ENCODE data around the gene KCTD13. TPM values are rescaled to one million over a fixed set of nuclear protein-coding genes. Genes with fewer than 3 reads are reported as not detected.

Gene KCTD13
- total and polyA plus RNA-seq, 7 donors: 5.4 to 26.1 (median 14.6) TPM

DNA sequence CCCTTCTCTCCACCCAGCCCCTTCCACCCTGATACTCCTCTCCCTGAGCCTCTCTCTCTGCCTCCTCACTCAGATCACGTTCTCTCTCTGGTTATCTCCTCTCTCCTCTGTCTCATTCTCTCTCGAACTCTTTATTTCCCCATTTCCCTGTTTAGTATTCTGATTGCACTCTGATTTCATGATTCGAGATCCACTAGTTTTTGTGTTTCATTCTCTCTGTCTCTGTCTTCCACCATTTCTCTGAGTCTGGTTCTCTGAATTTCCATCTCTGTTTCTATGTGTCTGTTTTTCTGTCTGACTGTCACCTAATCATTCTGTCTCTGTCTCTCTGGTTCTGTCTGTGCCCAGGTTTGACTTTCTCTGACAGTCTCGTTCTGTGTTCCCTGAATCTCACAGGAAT is 28.7 kb downstream of the KCTD13 start:
- Histone ChIP-seq H3K4me1 (peaks cover 0 to 20% (median 13%) of the 10 kb centered on the region in 4 donors), H3K27ac (no peak overlapping the region), H3K36me3 (no peaks in the 10 kb centered on the region), H3K27me3 (peaks cover 12 to 40% (median 26%) of the 10 kb centered on the region in 3 donors), H3K9me3 (no peaks in the 10 kb centered on the region), H3K4me3 (no peak overlapping the region)
- TF ChIP-seq EP300 (IDR thresholded peaks at IDR 0.05): no peak
- no peak for TF ChIP-seq POLR2A (IDR thresholded peaks at IDR 0.05)
- no peak for TF ChIP-seq POLR2AphosphoS5 (IDR thresholded peaks at IDR 0.05)
- TF ChIP-seq, protein P1, sequence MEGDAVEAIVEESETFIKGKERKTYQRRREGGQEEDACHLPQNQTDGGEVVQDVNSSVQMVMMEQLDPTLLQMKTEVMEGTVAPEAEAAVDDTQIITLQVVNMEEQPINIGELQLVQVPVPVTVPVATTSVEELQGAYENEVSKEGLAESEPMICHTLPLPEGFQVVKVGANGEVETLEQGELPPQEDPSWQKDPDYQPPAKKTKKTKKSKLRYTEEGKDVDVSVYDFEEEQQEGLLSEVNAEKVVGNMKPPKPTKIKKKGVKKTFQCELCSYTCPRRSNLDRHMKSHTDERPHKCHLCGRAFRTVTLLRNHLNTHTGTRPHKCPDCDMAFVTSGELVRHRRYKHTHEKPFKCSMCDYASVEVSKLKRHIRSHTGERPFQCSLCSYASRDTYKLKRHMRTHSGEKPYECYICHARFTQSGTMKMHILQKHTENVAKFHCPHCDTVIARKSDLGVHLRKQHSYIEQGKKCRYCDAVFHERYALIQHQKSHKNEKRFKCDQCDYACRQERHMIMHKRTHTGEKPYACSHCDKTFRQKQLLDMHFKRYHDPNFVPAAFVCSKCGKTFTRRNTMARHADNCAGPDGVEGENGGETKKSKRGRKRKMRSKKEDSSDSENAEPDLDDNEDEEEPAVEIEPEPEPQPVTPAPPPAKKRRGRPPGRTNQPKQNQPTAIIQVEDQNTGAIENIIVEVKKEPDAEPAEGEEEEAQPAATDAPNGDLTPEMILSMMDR (IDR thresholded peaks at IDR 0.05): no peak
- intact Hi-C loops (cut with DNase I): no loop called here
- no peak for DNase-seq
- WGBS, 2 donors: 52 to 80% methylated on average over 4 of the region's 4 CpGs

DNA sequence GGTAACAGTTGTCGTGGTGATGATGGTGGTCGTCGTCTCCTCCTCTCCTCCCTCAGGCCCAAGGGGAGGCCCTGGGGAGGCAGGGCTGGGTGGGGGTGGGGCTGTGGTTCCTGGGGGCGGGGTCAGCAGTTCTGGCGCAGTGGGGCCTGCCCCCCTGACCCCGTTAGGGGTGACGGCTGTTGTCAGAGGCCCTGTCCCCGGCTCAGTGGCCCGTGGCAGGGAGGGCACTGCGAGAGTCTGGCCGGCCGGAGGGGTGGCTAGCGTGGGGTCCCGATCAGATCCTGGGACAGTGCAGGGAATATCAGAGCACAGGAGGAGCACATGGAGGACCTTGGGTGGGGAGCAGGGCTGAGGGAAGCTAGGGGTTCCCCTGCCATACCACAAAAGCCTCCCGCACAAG is 29.2 kb downstream of the KCTD13 start:
- H3K36me3 ChIP-seq: no peaks in the 10 kb centered on the region
- intact Hi-C loops (cut with DNase I): no loop called here
- no peak overlapping the region for H3K27ac ChIP-seq
- H3K4me1 ChIP-seq: peaks cover 0 to 20% (median 13%) of the 10 kb centered on the region in 4 donors
- H3K9me3 ChIP-seq: no peaks in the 10 kb centered on the region
- DNase-seq: no peak
- no peak overlapping the region for H3K4me3 ChIP-seq
- peaks cover 12 to 40% (median 26%) of the 10 kb centered on the region in 3 donors for H3K27me3 ChIP-seq
- 55 to 70% methylated on average over 15 of the region's 15 CpGs for WGBS, 2 donors
- TF ChIP-seq EP300 (IDR thresholded peaks at IDR 0.05) (no peak), POLR2AphosphoS5 (IDR thresholded peaks at IDR 0.05) (no peak), POLR2A (IDR thresholded peaks at IDR 0.05) (no peak)
- TF ChIP-seq, protein P1 (IDR thresholded peaks at IDR 0.05): no peak

DNA sequence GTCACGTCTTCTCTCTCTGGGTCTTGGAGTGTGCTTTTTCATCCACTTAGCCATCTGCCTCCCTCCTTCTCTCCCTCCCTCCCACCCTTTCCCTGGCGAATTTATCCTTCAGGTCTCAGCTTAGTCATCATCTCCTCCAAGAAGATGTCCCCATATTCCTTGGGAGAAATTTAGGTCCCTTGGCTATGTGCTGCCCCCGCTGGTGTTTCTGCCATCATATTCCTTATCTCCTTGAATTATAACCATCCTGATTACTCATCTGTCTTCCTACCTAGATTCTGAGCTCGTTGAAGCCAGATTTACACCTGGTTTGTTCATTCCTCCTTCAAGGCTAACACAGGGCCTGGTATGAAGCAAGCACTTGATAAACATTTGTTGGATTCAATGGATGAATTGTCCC is 31.7 kb downstream of the KCTD13 start:
- WGBS, 2 donors: 65 to 79% methylated on average over 4 of the region's 4 CpGs
- no peak overlapping the region for H3K27ac ChIP-seq

DNA sequence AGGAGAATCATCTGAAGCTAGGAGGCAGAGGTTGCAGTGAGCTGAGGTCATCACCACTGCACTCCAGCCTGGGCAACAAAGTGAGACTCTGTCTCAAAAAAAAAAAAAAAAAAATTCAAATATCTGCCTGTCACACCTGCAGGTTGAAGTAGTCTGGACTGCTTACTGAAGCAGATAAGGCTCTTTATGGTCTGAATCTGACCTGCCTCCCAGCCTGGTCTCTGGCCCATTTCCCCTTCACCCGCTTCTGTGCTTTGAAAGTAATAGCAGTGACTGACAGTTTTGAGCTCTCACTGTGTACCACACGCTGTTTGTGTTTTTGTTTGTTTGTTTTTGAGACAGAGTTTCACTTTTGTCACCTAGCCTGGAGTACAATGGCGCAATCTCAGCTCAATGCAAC is 32.5 kb downstream of the KCTD13 start:
- intact Hi-C loops (cut with DNase I): no loop called here
- Histone ChIP-seq H3K4me3 (no peak overlapping the region), H3K9me3 (no peaks in the 10 kb centered on the region), H3K36me3 (no peaks in the 10 kb centered on the region), H3K4me1 (no peaks in the 10 kb centered on the region), H3K27ac (no peak overlapping the region), H3K27me3 (peaks cover 8 to 28% (median 19%) of the 10 kb centered on the region in 3 donors)
- no peak for TF ChIP-seq POLR2AphosphoS5 (IDR thresholded peaks at IDR 0.05)
- TF ChIP-seq, protein P1 (IDR thresholded peaks at IDR 0.05): no peak
- TF ChIP-seq EP300 (IDR thresholded peaks at IDR 0.05): no peak
- TF ChIP-seq POLR2A (IDR thresholded peaks at IDR 0.05): no peak
- 91 to 94% methylated on average over 3 of the region's 3 CpGs for WGBS, 2 donors
- DNase-seq: no peak

More for the DNA sequence above, 31.7 kb downstream of the KCTD13 start:
- no peak for DNase-seq
- intact Hi-C loops (cut with DNase I): no loop called here
- Histone ChIP-seq H3K36me3 (no peaks in the 10 kb centered on the region), H3K27me3 (peaks cover 12 to 36% (median 25%) of the 10 kb centered on the region in 3 donors), H3K9me3 (no peaks in the 10 kb centered on the region), H3K4me1 (peaks cover 0 to 3% (median 1%) of the 10 kb centered on the region in 4 donors), H3K4me3 (no peak overlapping the region)
- no peak for TF ChIP-seq POLR2A (IDR thresholded peaks at IDR 0.05)
- no peak for TF ChIP-seq POLR2AphosphoS5 (IDR thresholded peaks at IDR 0.05)
- TF ChIP-seq EP300 (IDR thresholded peaks at IDR 0.05): no peak
- TF ChIP-seq, protein P1 (IDR thresholded peaks at IDR 0.05): no peak

DNA sequence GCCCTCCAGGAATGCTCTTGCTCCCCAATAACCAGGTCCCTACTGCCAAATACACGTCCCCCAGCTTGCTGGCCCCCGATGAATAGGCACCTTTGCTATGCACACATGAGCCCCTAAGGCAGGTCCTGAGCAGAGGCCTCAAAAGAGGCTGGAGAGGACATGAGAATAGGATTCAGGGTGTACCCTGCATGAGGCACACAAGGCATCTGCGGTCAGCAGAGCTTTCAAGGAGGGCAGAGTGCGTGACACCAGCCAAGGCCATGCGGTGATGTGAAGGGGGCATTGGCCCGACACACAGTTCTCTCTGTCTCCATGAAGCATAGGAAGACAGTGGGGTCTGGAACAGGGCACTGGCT is 33.6 kb downstream of the KCTD13 start:
- Histone ChIP-seq H3K9me3 (no peaks in the 10 kb centered on the region), H3K4me1 (no peaks in the 10 kb centered on the region), H3K27me3 (peaks cover 0 to 17% (median 9%) of the 10 kb centered on the region in 3 donors), H3K27ac (no peak overlapping the region), H3K36me3 (no peaks in the 10 kb centered on the region), H3K4me3 (no peak overlapping the region)
- TF ChIP-seq POLR2A (IDR thresholded peaks at IDR 0.05) (no peak), POLR2AphosphoS5 (IDR thresholded peaks at IDR 0.05) (no peak), EP300 (IDR thresholded peaks at IDR 0.05) (no peak)
- TF ChIP-seq, protein P1 (IDR thresholded peaks at IDR 0.05): no peak
- no peak for DNase-seq
- intact Hi-C loops (cut with DNase I): no loop called here
- 92 to 93% methylated on average over 6 of the region's 6 CpGs for WGBS, 2 donors
